ENCODE measurements around the gene LPA. TPM values are rescaled to one million over a fixed set of nuclear protein-coding genes. Genes with fewer than 3 reads are reported as not detected.
"Not testable (repeated sequence)": the region's sequence is repeated elsewhere in the genome, so short reads cannot be mapped to it uniquely, and the experiment has no call there.

LPA gene
- total RNA-seq, 4 donors from 2014 or later, result not detected

DNA sequence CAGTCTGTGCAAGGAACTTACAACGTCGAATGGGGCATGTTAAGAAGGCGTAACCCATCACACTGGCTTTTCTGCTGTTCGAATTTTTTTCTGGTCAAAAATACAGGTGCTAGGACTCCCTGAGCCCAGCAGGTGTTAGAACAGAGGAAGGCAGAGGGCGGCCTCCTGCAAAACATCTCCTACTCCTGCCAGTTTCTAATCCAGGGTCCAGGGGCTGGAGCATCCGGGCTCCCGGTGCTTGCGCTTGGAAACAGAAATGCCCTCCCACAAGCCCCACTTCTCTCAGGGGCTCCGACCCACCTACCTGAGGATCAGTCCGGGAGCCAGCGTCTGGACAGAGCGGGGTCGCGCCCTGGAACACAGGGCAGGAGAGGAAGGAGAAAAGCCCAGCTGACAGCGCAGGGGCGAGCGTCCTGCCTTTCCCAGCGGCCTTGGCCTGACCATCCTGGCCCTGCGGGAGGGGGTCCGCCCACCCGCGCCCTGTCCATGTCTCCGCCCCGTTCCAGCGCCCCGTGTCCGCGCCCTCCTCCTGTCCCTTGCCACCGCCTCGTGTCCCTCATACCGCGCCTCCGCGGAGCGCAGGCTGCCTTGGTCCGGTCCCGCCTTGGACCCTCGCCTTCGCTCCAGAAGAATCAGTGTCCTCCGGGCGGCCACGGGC, 14.8 kb upstream of the LPA start:
- DNase-seq (ENCODE audit: low spot score in 2 of 2), result no peak
- H3K4me1 ChIP-seq, result peaks cover 5% of the 10 kb centered on the region
- H3K36me3 ChIP-seq, result no peaks in the 10 kb centered on the region
- no peaks in the 10 kb centered on the region for H3K27me3 ChIP-seq
- TF ChIP-seq POLR2AphosphoS5 (IDR thresholded peaks at IDR 0.05) (no peak), EP300 (IDR thresholded peaks at IDR 0.05) (no peak), POLR2A (IDR thresholded peaks at IDR 0.05) (no peak)
- TF ChIP-seq, protein P1, sequence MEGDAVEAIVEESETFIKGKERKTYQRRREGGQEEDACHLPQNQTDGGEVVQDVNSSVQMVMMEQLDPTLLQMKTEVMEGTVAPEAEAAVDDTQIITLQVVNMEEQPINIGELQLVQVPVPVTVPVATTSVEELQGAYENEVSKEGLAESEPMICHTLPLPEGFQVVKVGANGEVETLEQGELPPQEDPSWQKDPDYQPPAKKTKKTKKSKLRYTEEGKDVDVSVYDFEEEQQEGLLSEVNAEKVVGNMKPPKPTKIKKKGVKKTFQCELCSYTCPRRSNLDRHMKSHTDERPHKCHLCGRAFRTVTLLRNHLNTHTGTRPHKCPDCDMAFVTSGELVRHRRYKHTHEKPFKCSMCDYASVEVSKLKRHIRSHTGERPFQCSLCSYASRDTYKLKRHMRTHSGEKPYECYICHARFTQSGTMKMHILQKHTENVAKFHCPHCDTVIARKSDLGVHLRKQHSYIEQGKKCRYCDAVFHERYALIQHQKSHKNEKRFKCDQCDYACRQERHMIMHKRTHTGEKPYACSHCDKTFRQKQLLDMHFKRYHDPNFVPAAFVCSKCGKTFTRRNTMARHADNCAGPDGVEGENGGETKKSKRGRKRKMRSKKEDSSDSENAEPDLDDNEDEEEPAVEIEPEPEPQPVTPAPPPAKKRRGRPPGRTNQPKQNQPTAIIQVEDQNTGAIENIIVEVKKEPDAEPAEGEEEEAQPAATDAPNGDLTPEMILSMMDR (IDR thresholded peaks at IDR 0.05), result no peak
- WGBS, result 41% methylated on average over 5 of the region's 42 CpGs
- no peak overlapping the region for H3K27ac ChIP-seq
- peaks cover 1% of the 10 kb centered on the region for H3K9me3 ChIP-seq
- H3K4me3 ChIP-seq, result peak overlapping the region; percentile 13

DNA sequence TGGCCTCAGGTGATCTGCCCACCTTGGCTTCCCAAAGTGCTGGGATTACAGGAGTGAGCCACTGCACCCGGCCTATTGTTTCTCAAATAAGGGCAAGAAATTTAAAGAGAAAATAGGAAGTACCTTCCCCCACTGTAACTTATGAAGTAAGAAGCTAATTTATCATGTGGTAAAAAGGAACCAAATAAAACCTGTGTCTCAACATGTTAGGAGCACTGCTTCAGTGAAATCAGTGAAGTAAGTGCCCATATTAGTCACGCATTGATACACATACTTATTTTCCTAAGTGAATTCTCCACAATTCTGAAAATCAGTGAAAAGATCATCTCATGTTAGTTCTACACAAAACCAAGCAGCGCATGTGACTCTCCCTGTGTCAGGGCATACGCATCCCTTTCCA, 14.2 kb upstream of the LPA start:
- no peak for TF ChIP-seq POLR2AphosphoS5 (IDR thresholded peaks at IDR 0.05)
- no peak for TF ChIP-seq POLR2A (IDR thresholded peaks at IDR 0.05)
- TF ChIP-seq EP300 (IDR thresholded peaks at IDR 0.05), result no peak
- no peaks in the 10 kb centered on the region for H3K27me3 ChIP-seq
- DNase-seq (ENCODE audit: low spot score in 2 of 2), result no peak
- H3K27ac ChIP-seq, result no peak overlapping the region
- no peaks in the 10 kb centered on the region for H3K36me3 ChIP-seq
- H3K9me3 ChIP-seq, result peaks cover 6% of the 10 kb centered on the region
- H3K4me3 ChIP-seq, result no peak overlapping the region
- H3K4me1 ChIP-seq, result peaks cover 5% of the 10 kb centered on the region
- 58% methylated on average over 4 of the region's 4 CpGs for whole genome bisulfite sequencing

DNA sequence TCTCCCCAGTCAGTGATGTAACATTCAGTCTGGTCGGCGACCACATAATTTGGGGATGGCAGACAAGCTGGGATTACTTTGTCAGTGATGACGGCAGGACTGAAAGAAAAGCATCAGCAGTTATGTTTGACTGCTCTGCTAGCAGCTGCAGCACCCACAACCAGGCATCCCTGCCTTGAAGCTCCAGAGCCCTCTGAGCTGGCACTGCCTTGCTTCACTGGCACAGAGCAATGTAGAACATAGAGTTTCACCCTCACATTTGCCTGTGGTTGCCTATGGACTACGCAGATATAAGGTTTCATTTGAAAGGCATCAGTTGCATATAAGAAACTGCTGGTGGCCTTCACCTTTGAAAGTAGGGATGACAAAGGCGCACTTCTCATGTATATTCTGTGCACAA, 12.3 kb upstream of the LPA start:
- H3K27ac ChIP-seq; H3K4me1 ChIP-seq; H3K9me3 ChIP-seq; H3K4me3 ChIP-seq; H3K27me3 ChIP-seq; DNase-seq (ENCODE audit: low spot score in 2 of 2); H3K36me3 ChIP-seq: not testable (repeated sequence)
- WGBS, result 93% methylated on average over 5 of the region's 5 CpGs

DNA sequence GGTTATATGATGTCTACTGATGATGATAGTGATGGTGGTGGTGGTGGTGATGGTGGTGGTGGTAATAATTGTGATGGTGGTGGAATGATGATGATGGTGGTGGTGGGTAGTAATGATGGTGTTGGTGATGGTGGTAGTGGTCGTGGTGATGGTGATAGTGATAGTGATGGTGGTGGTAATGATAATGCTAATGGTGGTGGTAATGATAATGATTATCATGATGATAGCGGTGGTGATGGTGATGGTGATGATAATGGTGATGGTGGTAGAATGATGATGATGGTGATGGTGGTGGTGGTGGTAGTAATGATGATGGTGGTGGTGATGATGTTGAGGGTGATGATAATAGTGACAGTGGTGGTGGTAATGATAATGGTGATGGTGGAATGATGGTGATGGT, 4.5 kb upstream of the LPA start:
- Histone ChIP-seq H3K4me3 (no peak overlapping the region), H3K27ac (no peak overlapping the region), H3K9me3 (peaks cover 2% of the 10 kb centered on the region), H3K4me1 (no peaks in the 10 kb centered on the region), H3K27me3 (no peaks in the 10 kb centered on the region), H3K36me3 (no peaks in the 10 kb centered on the region)
- WGBS, result 82% methylated on average over 2 of the region's 2 CpGs
- TF ChIP-seq, protein P1 (IDR thresholded peaks at IDR 0.05), result no peak
- TF ChIP-seq EP300 (IDR thresholded peaks at IDR 0.05), result no peak
- TF ChIP-seq POLR2A (IDR thresholded peaks at IDR 0.05), result no peak
- no peak for TF ChIP-seq POLR2AphosphoS5 (IDR thresholded peaks at IDR 0.05)
- no peak for DNase-seq (ENCODE audit: low spot score in 2 of 2)

DNA sequence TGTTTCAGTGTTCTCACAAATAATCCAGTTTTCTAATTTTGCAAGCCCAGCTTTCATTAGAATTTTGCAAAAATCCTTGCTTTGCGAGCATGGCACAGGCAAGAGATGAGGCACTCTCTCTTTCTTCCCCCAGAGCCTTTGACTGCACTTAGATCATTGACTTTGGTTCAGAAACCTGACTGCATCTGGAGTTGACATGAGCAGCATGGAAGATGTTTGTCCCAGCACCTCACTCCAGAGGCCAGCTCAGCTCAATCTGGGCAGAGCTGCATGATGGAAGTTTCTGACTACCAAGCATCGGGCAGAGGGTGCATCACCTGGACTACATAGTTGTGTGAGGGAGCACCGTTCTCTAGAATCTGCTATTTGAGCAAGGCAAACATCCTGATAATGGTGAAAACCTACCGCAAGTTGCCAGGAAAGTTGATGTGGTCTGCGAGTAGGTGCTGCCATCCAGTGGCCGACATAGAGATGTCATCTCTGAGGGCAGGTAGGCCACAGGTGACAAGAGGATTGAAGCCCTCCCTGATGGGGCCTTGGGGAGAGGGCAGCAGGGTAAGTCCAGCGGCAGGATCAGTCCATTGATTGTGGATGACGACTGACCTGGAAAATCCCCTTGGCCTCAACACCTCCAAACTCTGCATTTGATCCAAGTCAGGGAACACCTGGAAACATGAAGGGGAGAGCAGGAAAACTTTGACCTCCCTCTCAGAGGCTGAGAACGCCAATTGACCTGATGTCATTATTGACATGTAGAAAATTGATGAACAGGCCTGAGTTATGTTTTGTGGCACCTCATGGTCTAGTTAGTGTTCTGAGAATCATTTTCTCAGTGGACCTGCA, 3.8 kb upstream of the LPA start:
- WGBS, result 21% methylated on average over 9 of the region's 9 CpGs
- H3K4me3 ChIP-seq, result no peak overlapping the region
- no peak for TF ChIP-seq EP300 (IDR thresholded peaks at IDR 0.05)
- TF ChIP-seq, protein P1 (IDR thresholded peaks at IDR 0.05), result peak in 1 of 2 donors; percentile 30
- H3K9me3 ChIP-seq, result no peaks in the 10 kb centered on the region
- no peaks in the 10 kb centered on the region for H3K4me1 ChIP-seq
- H3K36me3 ChIP-seq, result no peaks in the 10 kb centered on the region
- H3K27ac ChIP-seq, result no peak overlapping the region
- DNase-seq (ENCODE audit: low spot score in 2 of 2), result no peak
- no peaks in the 10 kb centered on the region for H3K27me3 ChIP-seq

DNA sequence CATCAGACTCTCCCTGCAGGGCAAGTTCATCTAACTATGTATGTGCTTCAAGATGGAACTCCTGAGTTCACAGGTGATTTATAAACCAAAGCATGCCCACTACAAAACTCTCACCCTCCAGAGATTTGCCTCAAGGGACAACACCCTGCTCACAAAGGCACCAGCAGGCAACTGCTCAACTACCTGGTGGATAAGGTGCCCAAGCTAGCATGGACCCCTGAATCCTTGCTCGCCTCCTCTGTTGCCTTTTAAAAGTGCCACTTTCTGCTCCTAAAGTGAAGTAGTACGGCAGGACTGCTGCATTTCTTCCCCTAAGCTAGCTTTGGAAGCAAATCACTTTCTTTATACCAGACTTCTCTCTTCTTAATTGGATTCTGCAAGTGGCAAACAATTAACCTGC, 1.2 kb downstream of the LPA start:
- Histone ChIP-seq H3K27ac (no peak overlapping the region), H3K27me3 (no peaks in the 10 kb centered on the region), H3K4me1 (no peaks in the 10 kb centered on the region), H3K9me3 (no peaks in the 10 kb centered on the region), H3K36me3 (no peaks in the 10 kb centered on the region), H3K4me3 (no peak overlapping the region)
- WGBS, result 42% methylated on average over 2 of the region's 2 CpGs
- no peak for DNase-seq (ENCODE audit: low spot score in 2 of 2)
- TF ChIP-seq, protein P1 (IDR thresholded peaks at IDR 0.05), result no peak
- TF ChIP-seq EP300 (IDR thresholded peaks at IDR 0.05) (no peak), POLR2AphosphoS5 (IDR thresholded peaks at IDR 0.05) (no peak), POLR2A (IDR thresholded peaks at IDR 0.05) (no peak)

Measured in suprapubic skin (tissue), 4 donors.